Left ventricle myocardium inferior (tissue), 1 donor: ENCODE results near the gene DCDC2C. TPM values are rescaled to one million over a fixed set of nuclear protein-coding genes. Genes with fewer than 3 reads are reported as not detected.

Source experiments
- DNase-seq: peaks from one replicate; pipeline ENCODE4 v3.0.0-alpha.2; 2020
- H3K27ac ChIP-seq: fragments of 200-600 bp; replicated peaks from 2 replicates; pipeline ENCODE4 v1.8.0; 2021
- H3K27me3 ChIP-seq: fragments of 200-600 bp; 2 replicates; pipeline ENCODE4 v1.8.0; 2021; ENCODE audit warnings: low read depth
- H3K36me3 ChIP-seq: fragments of 200-600 bp; 2 replicates; pipeline ENCODE4 v1.8.0; 2021
- H3K4me1 ChIP-seq: fragments of 200-600 bp; 2 replicates; pipeline ENCODE4 v1.8.0; 2021
- H3K4me3 ChIP-seq: fragments of 200-600 bp; 2 replicates; pipeline ENCODE4 v1.8.0; 2021; ENCODE audit warnings: mild to moderate bottlenecking, moderate library complexity
- H3K9me3 ChIP-seq: fragments of 200-600 bp; replicated peaks from 2 replicates; pipeline ENCODE4 v1.8.0; 2021
- intact Hi-C: fragments of 100-400 bp; cut with micrococcal nuclease; formaldehyde crosslinking; loops from one replicate; pipeline ENCODE4 v1.11.0; 2022
- total RNA-seq: library from RNA; stranded (reverse); fragmentation: NEBNext Ultra II Directional; extraction: Animal tissue kit (Norgen Biotek cat#: 25700); gene quantifications from one replicate; pipeline ENCODE4 v1.2.1, GENCODE V29; 2021
- TF ChIP-seq, protein P1 (sequence below): fragments of 200-600 bp; IDR thresholded peaks from 2 replicates; pipeline ENCODE4 v1.8.0; 2021; ENCODE audit warnings: antibody characterized with exemption, mild to moderate bottlenecking, borderline replicate concordance
- donor health status: DM: no; HTN: yes; CAD: no; lungs with severe emphysema.

Gene DCDC2C
- total RNA-seq, 1 donor from 2014 or later: not detected

DNA sequence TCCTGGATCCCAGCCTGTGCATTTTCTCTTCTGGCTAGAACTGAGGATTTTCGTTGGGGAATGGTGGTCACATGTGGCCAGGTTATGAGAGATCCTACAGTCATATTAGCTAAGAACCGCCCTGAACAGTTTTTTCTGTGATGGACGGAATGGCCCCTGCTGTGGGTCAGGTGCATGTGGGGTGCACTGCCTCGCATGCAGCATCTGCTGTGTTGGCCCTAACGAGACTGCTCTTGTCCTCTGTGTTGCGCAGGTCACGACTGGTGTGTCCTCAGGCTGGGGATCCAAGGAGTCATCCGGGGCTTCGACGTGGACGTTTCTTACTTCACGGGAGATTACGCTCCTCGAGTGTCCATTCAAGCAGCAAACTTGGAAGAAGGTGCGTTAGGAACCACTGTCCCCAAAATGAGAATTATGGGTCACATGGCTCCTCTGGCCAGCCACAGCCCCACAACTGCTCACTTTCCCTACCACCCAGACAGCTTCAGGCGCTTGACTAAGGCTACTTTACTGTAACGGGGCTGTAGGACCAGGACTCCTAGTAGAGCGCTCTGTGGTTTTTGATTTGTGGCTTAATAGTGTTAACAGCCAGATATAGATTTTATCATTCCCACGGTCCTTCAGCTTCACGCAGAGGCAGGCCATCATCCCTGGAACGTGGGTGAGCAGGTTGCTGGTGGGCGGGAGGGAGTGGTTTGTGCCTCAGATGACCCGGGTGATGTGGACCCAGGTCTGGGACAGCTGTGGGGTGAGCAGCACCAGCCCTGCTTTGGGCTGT, 23.6 kb upstream of the DCDC2C start:
- H3K27ac ChIP-seq: no peak overlapping the region
- intact Hi-C loops: no loop called here
- no peaks in the 10 kb centered on the region for H3K36me3 ChIP-seq
- TF ChIP-seq, protein P1, sequence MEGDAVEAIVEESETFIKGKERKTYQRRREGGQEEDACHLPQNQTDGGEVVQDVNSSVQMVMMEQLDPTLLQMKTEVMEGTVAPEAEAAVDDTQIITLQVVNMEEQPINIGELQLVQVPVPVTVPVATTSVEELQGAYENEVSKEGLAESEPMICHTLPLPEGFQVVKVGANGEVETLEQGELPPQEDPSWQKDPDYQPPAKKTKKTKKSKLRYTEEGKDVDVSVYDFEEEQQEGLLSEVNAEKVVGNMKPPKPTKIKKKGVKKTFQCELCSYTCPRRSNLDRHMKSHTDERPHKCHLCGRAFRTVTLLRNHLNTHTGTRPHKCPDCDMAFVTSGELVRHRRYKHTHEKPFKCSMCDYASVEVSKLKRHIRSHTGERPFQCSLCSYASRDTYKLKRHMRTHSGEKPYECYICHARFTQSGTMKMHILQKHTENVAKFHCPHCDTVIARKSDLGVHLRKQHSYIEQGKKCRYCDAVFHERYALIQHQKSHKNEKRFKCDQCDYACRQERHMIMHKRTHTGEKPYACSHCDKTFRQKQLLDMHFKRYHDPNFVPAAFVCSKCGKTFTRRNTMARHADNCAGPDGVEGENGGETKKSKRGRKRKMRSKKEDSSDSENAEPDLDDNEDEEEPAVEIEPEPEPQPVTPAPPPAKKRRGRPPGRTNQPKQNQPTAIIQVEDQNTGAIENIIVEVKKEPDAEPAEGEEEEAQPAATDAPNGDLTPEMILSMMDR: no peak
- no peaks in the 10 kb centered on the region for H3K4me1 ChIP-seq
- no peak overlapping the region for H3K4me3 ChIP-seq
- DNase-seq: no peak
- no peaks in the 10 kb centered on the region for H3K9me3 ChIP-seq
- H3K27me3 ChIP-seq: peaks cover 22% of the 10 kb centered on the region

DNA sequence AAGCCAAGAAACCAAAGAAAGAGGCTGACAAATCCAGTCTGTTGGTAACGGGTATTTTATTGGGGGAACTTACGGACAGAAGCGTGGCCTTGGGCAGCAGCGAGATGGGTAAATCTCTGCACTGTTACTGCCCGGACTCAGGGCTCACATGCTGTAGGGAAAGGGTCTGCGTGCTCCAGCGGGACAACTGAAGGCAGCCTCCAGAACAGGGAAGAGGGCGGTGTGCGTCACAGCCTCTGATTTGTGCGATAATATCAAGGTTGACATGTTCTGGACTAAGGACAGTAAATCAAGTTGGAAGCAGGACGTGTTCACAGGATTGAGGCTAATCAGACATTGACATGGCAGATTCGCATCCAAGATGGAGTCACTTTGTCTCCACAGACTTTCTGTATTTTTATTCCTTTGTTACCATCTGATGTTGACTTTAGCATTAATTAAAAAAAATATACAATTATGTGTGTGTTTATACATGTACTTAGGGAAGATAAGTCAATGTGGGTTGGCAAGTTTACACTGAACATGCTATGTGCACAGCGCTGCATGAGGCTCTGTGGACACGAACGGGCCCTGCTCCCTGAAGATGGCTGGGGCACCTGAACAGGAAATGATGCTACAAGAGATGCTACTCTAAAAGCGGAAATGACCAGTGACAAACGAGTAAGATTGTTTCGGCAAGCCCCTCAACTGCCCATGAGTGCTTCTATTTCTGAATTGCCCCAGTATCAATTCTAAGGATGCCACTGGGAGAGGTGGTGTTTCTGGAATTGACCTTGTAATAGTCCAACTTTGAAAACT, 22.6 kb upstream of the DCDC2C start:
- DNase-seq: no peak
- intact Hi-C loops: no loop called here
- H3K9me3 ChIP-seq: no peaks in the 10 kb centered on the region
- H3K4me1 ChIP-seq: no peaks in the 10 kb centered on the region
- TF ChIP-seq, protein P1: no peak
- no peaks in the 10 kb centered on the region for H3K36me3 ChIP-seq
- H3K27ac ChIP-seq: no peak overlapping the region
- peaks cover 22% of the 10 kb centered on the region for H3K27me3 ChIP-seq
- H3K4me3 ChIP-seq: no peak overlapping the region

DNA sequence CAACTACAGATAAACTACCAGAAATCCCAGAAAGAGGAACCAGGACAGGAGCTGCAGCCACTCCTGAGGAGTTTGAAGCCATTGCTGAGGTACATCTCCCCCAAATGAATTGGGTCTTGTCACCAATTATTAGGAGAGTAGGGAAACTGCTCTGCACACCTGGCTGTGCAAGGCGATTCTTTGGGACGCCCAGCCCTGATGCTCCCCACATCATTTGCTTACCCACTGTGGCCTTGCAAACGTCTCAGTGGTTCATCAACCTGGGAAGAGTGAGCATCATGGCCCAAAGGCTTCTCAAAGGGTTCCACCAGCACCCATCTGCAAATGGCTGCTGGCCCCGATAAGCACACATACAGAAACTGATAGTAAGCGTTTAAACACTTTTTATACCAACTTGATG, 21.8 kb upstream of the DCDC2C start:
- TF ChIP-seq, protein P1: no peak
- no peaks in the 10 kb centered on the region for H3K9me3 ChIP-seq
- intact Hi-C loops: no loop called here
- no peaks in the 10 kb centered on the region for H3K4me1 ChIP-seq
- peaks cover 17% of the 10 kb centered on the region for H3K27me3 ChIP-seq
- no peak for DNase-seq
- no peak overlapping the region for H3K27ac ChIP-seq
- no peaks in the 10 kb centered on the region for H3K36me3 ChIP-seq
- no peak overlapping the region for H3K4me3 ChIP-seq

- Histone ChIP-seq H3K4me1 (no peaks in the 10 kb centered on the region), H3K27me3 (peaks cover 14% of the 10 kb centered on the region), H3K9me3 (no peaks in the 10 kb centered on the region), H3K36me3 (no peaks in the 10 kb centered on the region), H3K4me3 (no peak overlapping the region), H3K27ac (no peak overlapping the region)
- no peak for DNase-seq
- TF ChIP-seq, protein P1: no peak
- intact Hi-C loops: no loop called here
These were observed 20.6 kb upstream of the DCDC2C start for GRCh38 chr2:3682811-3683210.

DNA sequence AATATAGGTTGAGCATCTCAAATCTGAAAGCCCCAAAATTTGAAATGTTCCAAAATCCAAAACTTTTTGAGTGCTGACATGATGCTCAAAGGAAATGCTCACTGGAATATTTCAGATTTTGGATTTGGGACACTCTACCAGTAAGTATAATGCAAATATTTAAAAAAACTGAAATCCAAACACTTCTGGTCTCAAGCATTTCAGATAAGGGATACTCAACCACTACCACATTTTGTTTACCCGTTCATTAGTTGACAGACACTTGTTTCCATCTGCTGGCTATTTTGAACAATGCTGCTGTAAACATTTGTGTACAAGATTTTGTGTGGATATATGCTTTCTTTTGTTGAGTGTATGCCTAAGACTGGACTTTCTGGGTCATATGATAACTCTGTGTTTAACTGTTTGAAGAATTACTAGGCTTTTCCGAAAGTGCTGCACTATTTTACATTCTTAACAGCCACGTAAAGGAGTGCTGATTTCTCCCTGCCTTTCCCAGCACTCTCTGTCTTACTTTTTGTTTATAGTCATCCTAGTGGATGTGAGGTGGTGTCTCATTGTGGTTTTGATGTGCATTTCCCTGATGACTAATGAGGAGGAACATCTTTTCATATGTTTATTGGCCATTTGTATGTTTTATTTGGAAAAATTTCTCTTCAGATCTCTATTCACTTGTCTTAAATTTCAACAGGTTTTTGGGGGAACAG, 19.5 kb upstream of the DCDC2C start:
- intact Hi-C loops: no loop called here
- no peak for DNase-seq
- Histone ChIP-seq H3K36me3 (no peaks in the 10 kb centered on the region), H3K4me3 (no peak overlapping the region), H3K4me1 (no peaks in the 10 kb centered on the region), H3K27ac (no peak overlapping the region), H3K9me3 (no peaks in the 10 kb centered on the region), H3K27me3 (peaks cover 13% of the 10 kb centered on the region)
- TF ChIP-seq, protein P1: no peak
